ENCODE results near the gene ZNF679. TPM values are rescaled to one million over a fixed set of nuclear protein-coding genes. Genes with fewer than 3 reads are reported as not detected.
"Not testable (repeated sequence)": the region's sequence is repeated elsewhere in the genome, so short reads cannot be mapped to it uniquely, and the experiment has no call there.

ZNF679 gene
- total RNA-seq = not detected

- in situ Hi-C loops (cut with MboI; ENCODE audit: low sequenced_read_pairs in 4 of 4) = loop anchor here in 1 of 4 donors (25.0 kb wide), 1 partner anchor 109 kb away; no protein-coding TSS in a partner anchor
- H3K9me3 ChIP-seq; intact Hi-C loops (cut with DNase I; ENCODE audit: low total_unique reads); H3K4me3 ChIP-seq; ATAC-seq; H3K27me3 ChIP-seq; H3K4me1 ChIP-seq; H3K27ac ChIP-seq; H3K36me3 ChIP-seq; DNase-seq: not testable (repeated sequence)
Measured at GRCh38 chr7:64228174-64228573, at the start of gene ZNF679. Gene ZNF679 (plus strand): TSS chr7:64228474. CDS start chr7:64249118, 20,644 bp downstream.

- intact Hi-C loops (cut with DNase I; ENCODE audit: low total_unique reads) (loop anchor here (5.0 kb wide), 1 partner anchor 436 kb away; no protein-coding TSS in a partner anchor), in situ Hi-C loops (cut with MboI; ENCODE audit: low sequenced_read_pairs in 4 of 4) (loop anchor here in 3 of 4 donors (10.0 to 25.0 kb wide), 2 partner anchors 431 to 444 kb away; no protein-coding TSS in a partner anchor)
- no peaks in the 10 kb centered on the region for H3K4me1 ChIP-seq
- H3K36me3 ChIP-seq = no peaks in the 10 kb centered on the region
- no peak for DNase-seq
- H3K4me3 ChIP-seq = no peak overlapping the region
- TF ChIP-seq CTCF (IDR thresholded peaks at IDR 0.05 in 4 of 5, conservative IDR thresholded peaks at IDR 0.05 in 1 of 5) (no peak), POLR2A (IDR thresholded peaks at IDR 0.05) (no peak)
- peaks cover 0 to 11% (median 5%) of the 10 kb centered on the region in 3 donors for H3K27me3 ChIP-seq
- no peak for ATAC-seq
- no peaks in the 10 kb centered on the region for H3K9me3 ChIP-seq
- no peak overlapping the region for H3K27ac ChIP-seq
Measured at GRCh38 chr7:64180989-64181388, 47.3 kb upstream of the ZNF679 start.

- H3K9me3 ChIP-seq = no peaks in the 10 kb centered on the region
- H3K4me1 ChIP-seq = no peaks in the 10 kb centered on the region
- TF ChIP-seq CTCF (IDR thresholded peaks at IDR 0.05 in 4 of 5, conservative IDR thresholded peaks at IDR 0.05 in 1 of 5) = no peak
- no peak for TF ChIP-seq POLR2A (IDR thresholded peaks at IDR 0.05)
- no peak for DNase-seq
- ATAC-seq = no peak
- intact Hi-C loops (cut with DNase I; ENCODE audit: low total_unique reads) (loop anchor here (5.0 kb wide), 1 partner anchor 436 kb away; no protein-coding TSS in a partner anchor), in situ Hi-C loops (cut with MboI; ENCODE audit: low sequenced_read_pairs in 4 of 4) (loop anchor here in 3 of 4 donors (10.0 to 25.0 kb wide), 2 partner anchors 431 to 443 kb away; no protein-coding TSS in a partner anchor)
- no peak overlapping the region for H3K4me3 ChIP-seq
- H3K27me3 ChIP-seq = peaks cover 0 to 11% (median 5%) of the 10 kb centered on the region in 3 donors
- H3K27ac ChIP-seq = no peak overlapping the region
- H3K36me3 ChIP-seq = no peaks in the 10 kb centered on the region
Measured at GRCh38 chr7:64181586-64181985, 46.7 kb upstream of the ZNF679 start.

- in situ Hi-C loops (cut with MboI; ENCODE audit: low sequenced_read_pairs in 4 of 4) = loop anchor here in 3 of 4 donors (10.0 to 25.0 kb wide), 2 partner anchors 430 to 443 kb away; no protein-coding TSS in a partner anchor
- TF ChIP-seq POLR2A (IDR thresholded peaks at IDR 0.05) (no peak), CTCF (IDR thresholded peaks at IDR 0.05 in 4 of 5, conservative IDR thresholded peaks at IDR 0.05 in 1 of 5) (no peak)
- Histone ChIP-seq H3K36me3 (no peaks in the 10 kb centered on the region), H3K4me1 (no peaks in the 10 kb centered on the region), H3K27me3 (peaks cover 0 to 11% (median 5%) of the 10 kb centered on the region in 3 donors), H3K4me3 (no peak overlapping the region), H3K9me3 (no peaks in the 10 kb centered on the region), H3K27ac (no peak overlapping the region)
- ATAC-seq = no peak
- no peak for DNase-seq
- intact Hi-C loops (cut with DNase I; ENCODE audit: low total_unique reads) = loop anchor here (5.0 kb wide), 1 partner anchor 435 kb away; no protein-coding TSS in a partner anchor
Measured at GRCh38 chr7:64182036-64182790, 46.1 kb upstream of the ZNF679 start.

GRCh38 chr7:64183126-64183742, 45.0 kb upstream of the ZNF679 start:
- H3K36me3 ChIP-seq = no peaks in the 10 kb centered on the region
- ATAC-seq = no peak
- no peak overlapping the region for H3K27ac ChIP-seq
- TF ChIP-seq CTCF (IDR thresholded peaks at IDR 0.05 in 4 of 5, conservative IDR thresholded peaks at IDR 0.05 in 1 of 5) (peak; percentile 43 to 72 (median 62)), POLR2A (IDR thresholded peaks at IDR 0.05) (no peak)
- in situ Hi-C loops (cut with MboI; ENCODE audit: low sequenced_read_pairs in 4 of 4) (loop anchor here in 3 of 4 donors (10.0 to 25.0 kb wide), 2 partner anchors 429 to 442 kb away; no protein-coding TSS in a partner anchor), intact Hi-C loops (cut with DNase I; ENCODE audit: low total_unique reads) (loop anchor here (5.0 kb wide), 1 partner anchor 434 kb away; no protein-coding TSS in a partner anchor)
- H3K27me3 ChIP-seq = peaks cover 0 to 11% (median 5%) of the 10 kb centered on the region in 3 donors
- no peak for DNase-seq
- no peak overlapping the region for H3K4me3 ChIP-seq
- no peaks in the 10 kb centered on the region for H3K9me3 ChIP-seq
- no peaks in the 10 kb centered on the region for H3K4me1 ChIP-seq
